NCI-H345 (cell line): ENCODE data around the gene IER5L.
A peak's percentile ranks its signal among the peaks of the same experiment; 100 is the strongest.
"Not testable (repeated sequence)": the region's sequence is repeated elsewhere in the genome, so short reads cannot be mapped to it uniquely, and the experiment has no call there.

Experiments
- DNase-seq: peaks from one replicate; lab custom pipeline; 2025; lab: John Stamatoyannopoulos, UW

Gene IER5L

GRCh38 chr9:129202613-129203555 is 24.8 kb upstream of the IER5L start:
- DNase-seq: peak; percentile 72

GRCh38 chr9:129201866-129202265 is 23.8 kb upstream of the IER5L start:
- DNase-seq: no peak

DNA sequence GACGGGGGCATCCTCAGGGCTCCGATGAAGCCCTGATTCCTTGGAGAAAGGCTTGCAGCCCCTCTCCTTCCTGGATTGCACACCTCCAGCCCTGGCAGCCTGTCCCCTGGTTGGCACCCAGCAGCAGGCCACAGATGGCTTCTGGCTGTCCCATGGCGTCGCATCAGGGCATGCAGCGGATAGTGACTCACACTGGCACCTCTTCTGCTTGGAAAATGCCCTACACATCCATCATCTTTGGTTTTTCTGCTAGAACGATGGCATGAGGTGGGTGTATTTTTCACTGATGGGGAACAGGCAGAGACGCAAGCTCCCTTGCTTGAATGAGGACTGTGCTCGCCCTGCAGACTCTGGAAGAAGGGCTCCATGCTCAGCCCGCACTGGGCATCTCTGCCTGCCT is 23.2 kb upstream of the IER5L start:
- DNase-seq: no peak

- no peak for DNase-seq
Measured at GRCh38 chr9:129200255-129200654, 22.2 kb upstream of the IER5L start.

DNA sequence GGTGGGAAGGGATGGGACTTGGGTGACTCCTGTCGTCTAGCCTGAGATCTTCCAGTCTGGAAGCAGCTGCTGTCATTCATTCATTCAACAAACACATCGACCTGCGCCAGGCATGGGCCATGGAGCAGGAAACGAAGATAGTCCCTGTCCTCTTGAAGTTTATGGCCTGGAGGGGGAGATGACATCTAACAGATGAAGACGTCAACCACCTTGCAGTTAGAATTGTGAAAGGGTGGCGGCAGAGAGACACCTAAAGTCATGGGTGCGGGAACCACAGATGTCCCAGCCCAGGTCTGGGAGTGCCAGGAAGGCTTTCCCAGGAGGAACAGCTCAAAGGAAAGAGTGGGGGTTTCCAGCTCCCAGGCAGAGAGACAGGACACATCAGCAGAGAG is 21.0 kb upstream of the IER5L start:
- no peak for DNase-seq

- DNase-seq: no peak
Measured at GRCh38 chr9:129198319-129199043, 20.4 kb upstream of the IER5L start.

GRCh38 chr9:129197978-129198318 is 19.9 kb upstream of the IER5L start:
- DNase-seq: no peak

DNA sequence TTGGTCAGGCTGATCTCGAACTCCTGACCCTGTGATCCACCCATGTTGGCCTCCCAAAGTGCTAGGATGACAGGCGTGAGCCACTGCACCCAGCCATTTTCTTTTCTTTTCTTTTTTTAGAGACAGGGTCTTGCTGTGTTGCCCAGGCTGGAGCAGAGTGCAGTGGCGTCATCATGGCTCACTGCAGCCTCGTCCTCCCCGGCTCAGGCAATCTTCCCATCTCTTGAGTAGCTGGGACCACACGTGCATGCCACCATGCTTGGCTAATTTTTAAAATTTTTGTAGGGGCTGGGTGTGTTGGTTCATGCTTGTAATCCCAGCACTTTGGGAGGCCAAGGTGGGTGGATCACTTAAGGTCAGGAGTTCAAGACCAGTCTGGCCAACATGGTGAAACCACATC is 19.0 kb upstream of the IER5L start:
- not testable (repeated sequence) for DNase-seq

GRCh38 chr9:129195606-129196005 is 17.5 kb upstream of the IER5L start:
- no peak for DNase-seq

DNA sequence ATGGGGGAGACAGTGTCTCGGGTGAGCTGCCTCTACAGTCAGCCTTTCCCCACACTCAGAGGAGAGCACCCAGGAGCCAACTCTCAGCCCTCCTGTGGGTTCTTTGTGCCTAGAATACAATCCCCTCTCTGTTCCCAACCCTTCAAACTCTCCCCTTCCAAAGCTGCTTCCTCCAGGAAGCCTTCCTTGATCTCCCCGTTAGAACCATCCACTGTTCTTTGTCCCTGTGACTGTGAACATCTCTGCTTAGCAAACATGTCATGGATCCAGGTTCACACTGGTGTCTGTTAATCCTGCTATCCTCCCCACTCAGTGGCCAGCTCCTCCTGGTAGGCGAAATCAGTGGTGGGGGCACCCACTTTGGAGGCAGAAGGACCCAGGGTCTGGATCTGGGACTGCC is 16.2 kb upstream of the IER5L start:
- no peak for DNase-seq

DNA sequence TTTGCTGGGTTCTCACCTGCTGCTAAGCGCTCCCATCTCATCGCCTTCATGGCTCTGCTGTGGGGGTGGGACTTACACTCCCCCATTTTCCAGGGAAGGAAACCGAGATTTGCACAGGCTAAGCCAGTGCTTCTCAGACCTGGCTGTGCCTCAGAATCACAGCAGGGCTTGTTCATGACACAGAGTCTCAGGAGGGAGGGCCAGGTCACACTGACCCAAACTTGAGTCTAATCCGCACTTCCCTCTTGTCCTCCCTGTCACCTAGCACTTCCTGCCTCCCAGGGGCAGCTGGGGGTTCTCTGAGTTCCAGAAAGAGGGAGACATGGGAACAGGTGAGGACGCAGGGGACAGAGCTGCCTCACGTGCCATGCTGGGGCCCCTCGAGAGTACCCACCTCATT is 15.6 kb upstream of the IER5L start:
- no peak for DNase-seq

DNA sequence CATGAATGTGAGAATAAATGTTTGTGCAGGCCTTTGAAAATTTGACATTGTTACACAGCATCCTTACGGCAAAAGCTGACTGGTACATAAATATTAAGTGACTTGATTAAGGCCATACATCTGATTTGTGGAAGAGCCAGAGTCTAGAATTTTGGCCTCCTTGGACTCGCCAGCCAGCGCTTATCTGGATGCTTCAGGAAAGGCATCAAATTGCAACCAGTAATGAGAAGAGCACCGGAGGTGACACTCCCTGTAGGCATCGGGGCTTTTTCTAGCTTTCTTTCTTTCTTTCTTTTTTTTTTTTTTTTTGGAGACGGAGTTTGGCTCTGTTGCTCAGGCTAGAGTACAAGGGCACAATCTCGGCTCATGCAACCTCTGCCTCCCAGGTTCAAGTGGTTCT is 13.2 kb upstream of the IER5L start:
- DNase-seq: no peak

DNA sequence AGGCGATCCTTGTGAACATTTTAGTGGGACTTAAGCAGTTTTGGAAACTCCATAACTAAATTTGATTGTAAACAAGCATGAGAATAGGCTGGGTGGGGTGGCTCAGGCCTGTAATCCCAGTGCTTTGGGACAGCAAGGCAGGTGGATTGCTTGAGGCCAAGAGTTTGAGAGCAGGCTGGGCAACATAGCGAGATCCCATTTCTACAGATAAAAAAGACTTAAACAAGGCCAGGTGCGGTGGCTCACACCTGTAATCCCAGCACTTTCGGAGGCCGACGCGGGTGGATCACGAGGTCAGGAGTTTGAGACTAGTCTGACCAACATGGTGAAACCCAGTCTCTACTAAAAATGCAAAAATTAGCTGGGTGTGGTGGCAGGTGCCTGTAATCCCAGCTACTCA is 11.9 kb upstream of the IER5L start:
- not testable (repeated sequence) for DNase-seq

- DNase-seq: no peak
Measured at GRCh38 chr9:129187042-129187441, 9.0 kb upstream of the IER5L start.

- DNase-seq: no peak
Measured at GRCh38 chr9:129185991-129186390, 7.9 kb upstream of the IER5L start.

DNA sequence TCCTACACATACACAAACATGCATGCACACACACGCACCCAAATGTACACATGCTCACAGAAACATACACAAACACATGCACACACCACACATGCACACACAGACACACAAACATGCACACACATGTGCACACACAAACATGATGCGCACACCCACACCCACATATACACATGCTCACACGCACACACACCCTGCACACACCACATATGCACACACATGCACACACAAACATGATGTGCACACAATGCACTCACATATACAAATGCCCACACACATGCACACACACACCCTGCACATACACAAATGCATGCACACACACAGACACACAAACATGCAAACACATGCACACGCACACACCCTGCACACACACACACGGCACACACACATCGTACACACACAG is 7.3 kb upstream of the IER5L start:
- DNase-seq: no peak

DNA sequence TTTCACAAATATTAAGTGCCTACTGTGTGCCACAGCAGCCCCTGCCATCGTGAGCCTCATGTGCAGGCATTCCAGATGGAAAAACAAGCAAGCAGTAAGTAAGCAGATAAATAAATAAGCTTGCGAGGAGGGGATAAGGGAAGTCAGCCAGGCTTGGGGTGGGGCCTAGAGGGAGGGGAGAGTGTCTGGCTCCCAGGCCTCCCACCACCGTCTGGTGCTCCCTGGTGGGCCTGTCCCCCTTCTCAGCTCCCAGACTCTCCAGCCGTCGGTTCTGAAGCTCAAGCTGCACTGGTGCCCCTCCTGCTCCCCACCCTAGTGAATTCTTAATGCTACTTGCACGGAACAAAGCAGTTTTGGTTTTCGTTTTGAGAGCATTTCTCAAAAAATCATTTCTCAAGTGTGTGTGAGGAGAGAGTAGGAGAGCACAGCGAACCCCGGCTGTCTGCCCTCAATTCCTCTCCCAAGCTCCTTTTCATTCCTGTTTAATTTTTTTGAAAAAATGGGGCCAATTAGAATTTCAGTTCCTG is 6.6 kb upstream of the IER5L start:
- DNase-seq: no peak

GRCh38 chr9:129184219-129184524 is 6.1 kb upstream of the IER5L start:
- no peak for DNase-seq

DNA sequence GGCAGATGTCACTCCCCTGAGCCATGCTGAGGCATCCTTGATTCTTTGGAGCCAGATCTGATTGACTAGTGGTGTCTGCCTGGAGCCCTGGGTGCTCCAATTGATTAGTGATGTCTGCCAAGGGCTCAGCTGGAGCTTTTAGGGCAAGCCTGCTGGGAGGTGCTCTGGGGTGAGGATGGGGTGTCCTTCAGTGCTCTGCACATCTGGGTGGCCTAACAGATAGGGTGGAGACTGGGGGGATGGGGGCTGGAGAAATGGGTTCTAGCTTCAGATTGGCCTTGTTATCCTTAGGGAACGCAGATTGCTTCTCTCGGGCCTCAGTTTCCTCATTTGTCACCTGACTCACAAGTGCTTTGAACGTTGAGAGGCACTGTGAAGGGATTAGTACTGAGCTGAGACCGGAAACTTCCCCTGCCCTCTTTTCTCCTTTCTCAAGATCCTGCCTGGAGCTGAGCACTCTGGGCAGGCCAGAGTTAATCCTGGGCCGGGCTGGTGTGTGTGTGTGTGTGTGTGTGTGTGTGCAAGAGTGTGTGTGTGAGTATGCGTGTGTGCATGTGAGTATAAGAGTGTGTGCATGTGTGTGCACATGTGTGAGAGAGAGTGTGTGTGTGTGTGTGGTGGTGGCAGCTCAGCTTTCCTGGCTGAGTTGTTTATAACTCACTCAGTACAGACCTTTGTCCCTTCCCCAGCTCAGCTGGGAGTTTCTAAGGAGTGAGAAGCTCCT is 5.6 kb upstream of the IER5L start:
- no peak for DNase-seq

- DNase-seq: no peak
Measured at GRCh38 chr9:129182625-129183494, 4.8 kb upstream of the IER5L start.

- no peak for DNase-seq
Measured at GRCh38 chr9:129182122-129182521, 4.1 kb upstream of the IER5L start.

DNA sequence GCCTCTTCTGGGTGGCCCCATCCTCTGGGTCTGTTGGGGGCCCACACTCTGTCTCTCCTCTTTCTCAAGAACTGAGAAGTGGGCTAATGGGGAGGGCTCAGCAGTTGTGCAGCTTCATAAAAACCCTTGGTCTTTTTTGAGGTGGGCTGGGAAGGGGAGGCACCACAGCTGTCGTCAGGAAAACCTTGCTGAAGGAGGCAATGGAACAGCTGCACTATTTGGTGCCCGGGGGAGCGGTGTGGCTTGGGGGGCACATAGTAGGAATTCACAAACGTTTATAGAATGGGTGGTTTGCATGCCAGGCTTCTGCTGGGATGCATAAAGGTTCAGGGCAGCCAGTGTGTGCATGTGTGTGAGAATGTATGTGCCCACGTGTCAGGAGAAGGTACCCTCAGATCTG is 3.2 kb upstream of the IER5L start:
- no peak for DNase-seq
